ENCODE data around the gene GNG4. TPM values are rescaled to one million over a fixed set of nuclear protein-coding genes. Genes with fewer than 3 reads are reported as not detected.

GNG4 gene
- total RNA-seq, 3 donors from 2014 or later: 0.15 to 2.9 TPM; not detected in 1

DNA sequence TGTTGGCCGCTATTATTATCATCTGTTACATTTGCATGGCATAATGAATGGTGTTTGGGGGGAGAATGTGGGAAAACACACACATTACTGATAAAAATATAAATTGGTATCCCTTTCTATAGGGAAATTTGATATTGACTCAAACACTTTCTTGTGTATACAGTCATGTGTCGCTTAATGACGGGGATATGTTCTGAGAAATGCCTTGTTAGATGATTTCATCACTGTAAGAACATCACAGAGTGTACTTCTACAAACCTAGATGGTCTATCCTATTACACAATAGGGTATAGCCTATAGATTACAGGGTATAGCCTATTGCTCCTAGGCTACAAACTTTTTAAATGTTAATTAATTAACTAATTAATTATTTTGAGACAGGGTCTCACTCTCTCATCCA is 78.1 kb downstream of the GNG4 start:
- Histone ChIP-seq H3K36me3 (no peaks in the 10 kb centered on the region), H3K4me1 (no peaks in the 10 kb centered on the region), H3K27me3 (no peaks in the 10 kb centered on the region), H3K27ac (no peak overlapping the region), H3K9me3 (no peaks in the 10 kb centered on the region), H3K4me3 (no peak overlapping the region)
- TF ChIP-seq, protein P1, sequence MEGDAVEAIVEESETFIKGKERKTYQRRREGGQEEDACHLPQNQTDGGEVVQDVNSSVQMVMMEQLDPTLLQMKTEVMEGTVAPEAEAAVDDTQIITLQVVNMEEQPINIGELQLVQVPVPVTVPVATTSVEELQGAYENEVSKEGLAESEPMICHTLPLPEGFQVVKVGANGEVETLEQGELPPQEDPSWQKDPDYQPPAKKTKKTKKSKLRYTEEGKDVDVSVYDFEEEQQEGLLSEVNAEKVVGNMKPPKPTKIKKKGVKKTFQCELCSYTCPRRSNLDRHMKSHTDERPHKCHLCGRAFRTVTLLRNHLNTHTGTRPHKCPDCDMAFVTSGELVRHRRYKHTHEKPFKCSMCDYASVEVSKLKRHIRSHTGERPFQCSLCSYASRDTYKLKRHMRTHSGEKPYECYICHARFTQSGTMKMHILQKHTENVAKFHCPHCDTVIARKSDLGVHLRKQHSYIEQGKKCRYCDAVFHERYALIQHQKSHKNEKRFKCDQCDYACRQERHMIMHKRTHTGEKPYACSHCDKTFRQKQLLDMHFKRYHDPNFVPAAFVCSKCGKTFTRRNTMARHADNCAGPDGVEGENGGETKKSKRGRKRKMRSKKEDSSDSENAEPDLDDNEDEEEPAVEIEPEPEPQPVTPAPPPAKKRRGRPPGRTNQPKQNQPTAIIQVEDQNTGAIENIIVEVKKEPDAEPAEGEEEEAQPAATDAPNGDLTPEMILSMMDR (IDR thresholded peaks at IDR 0.05): no peak
- TF ChIP-seq POLR2A (IDR thresholded peaks at IDR 0.05) (no peak), POLR2AphosphoS5 (IDR thresholded peaks at IDR 0.05) (no peak)
- intact Hi-C loops (cut with DNase I; ENCODE audit: low total_unique reads): no loop called here
- DNase-seq (ENCODE audit: low spot score in 2 of 2): no peak

DNA sequence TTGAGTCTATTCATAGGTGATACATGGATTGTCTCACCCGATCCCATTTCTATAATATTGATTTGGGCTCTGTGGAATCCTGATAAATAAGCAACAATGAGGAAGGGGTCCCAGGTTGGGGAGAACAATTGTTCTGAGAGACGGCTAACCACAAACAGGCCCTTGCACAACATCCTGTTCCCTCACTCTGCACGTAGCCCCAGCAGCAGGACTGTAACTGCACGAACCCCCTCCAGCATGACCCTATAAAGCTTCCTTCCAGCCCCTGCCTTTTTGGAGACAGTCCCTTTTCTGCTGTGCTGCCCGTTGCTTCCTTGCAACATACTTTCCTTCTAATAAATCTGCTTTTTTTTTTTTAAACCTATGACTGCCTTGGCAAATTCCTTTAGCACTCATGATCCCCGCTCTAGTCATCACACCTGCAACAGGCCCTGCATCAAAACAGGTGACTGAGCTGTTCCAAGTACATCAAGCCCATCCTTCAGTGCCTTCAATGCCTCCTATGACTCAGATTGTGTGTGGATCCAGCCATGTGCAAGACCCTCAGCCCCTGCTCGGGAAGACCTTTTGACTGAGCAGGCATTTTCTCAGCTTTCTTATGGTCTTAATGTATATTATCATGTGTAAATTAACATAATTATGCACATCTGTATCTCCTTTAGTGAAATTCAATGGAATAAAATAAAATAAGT is 81.6 kb downstream of the GNG4 start:
- Histone ChIP-seq H3K27me3 (no peaks in the 10 kb centered on the region), H3K9me3 (no peaks in the 10 kb centered on the region), H3K4me1 (no peaks in the 10 kb centered on the region), H3K4me3 (no peak overlapping the region), H3K27ac (no peak overlapping the region), H3K36me3 (no peaks in the 10 kb centered on the region)
- no peak for DNase-seq (ENCODE audit: low spot score in 2 of 2)
- TF ChIP-seq, protein P1 (IDR thresholded peaks at IDR 0.05): no peak
- no peak for TF ChIP-seq POLR2A (IDR thresholded peaks at IDR 0.05)
- intact Hi-C loops (cut with DNase I; ENCODE audit: low total_unique reads): no loop called here

DNA sequence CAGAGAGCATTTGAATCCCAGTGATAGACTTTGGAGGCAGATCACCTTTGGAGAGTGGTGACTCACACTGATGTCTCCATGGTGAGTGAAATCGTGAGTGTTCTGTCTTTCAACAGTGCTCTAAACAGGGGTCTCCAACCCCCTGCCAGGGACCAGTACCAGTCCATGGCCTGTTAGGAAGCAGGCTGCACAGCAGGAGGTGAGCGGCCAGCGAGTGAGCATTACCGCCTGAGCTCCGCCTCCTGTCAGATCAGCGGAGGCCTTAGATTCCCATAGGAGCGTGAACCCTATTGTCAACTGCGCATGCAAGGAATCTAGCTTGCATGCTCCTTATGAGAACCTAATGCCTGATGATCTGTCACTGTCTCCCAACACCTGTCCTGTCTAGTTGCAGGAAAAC is 83.5 kb downstream of the GNG4 start:
- intact Hi-C loops (cut with DNase I; ENCODE audit: low total_unique reads): no loop called here
- Histone ChIP-seq H3K4me3 (no peak overlapping the region), H3K4me1 (no peaks in the 10 kb centered on the region), H3K36me3 (no peaks in the 10 kb centered on the region), H3K27ac (no peak overlapping the region), H3K27me3 (no peaks in the 10 kb centered on the region), H3K9me3 (no peaks in the 10 kb centered on the region)
- TF ChIP-seq, protein P1 (IDR thresholded peaks at IDR 0.05): no peak
- TF ChIP-seq POLR2AphosphoS5 (IDR thresholded peaks at IDR 0.05): no peak
- DNase-seq (ENCODE audit: low spot score in 2 of 2): no peak

DNA sequence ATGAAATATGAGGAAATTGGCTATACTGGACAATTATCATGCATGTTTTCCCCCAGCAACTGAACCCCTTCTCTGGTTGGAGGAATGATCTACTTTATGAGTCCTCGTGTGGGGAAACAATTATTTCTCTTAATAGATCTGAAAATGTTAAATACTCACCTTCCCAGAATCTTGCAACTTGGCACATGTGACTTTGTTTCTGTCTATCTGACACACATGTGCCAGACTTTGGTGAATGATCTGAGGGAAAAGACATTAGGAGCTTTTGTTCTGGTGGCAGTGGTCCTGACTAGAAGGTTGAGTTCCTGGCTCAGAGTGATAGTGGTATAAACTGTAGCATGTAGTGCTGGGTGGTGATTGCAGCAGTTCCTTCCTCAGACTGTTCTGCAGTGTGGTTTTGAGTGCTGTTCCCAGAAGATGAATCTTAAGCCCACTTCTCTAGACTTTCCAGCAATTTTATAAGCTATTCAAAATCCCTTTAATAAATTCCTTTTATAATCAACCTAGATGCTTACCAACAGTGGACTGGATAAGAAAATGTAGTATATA is 86.0 kb downstream of the GNG4 start:
- no peaks in the 10 kb centered on the region for H3K36me3 ChIP-seq
- H3K9me3 ChIP-seq: no peaks in the 10 kb centered on the region
- no peak for DNase-seq (ENCODE audit: low spot score in 2 of 2)
- intact Hi-C loops (cut with DNase I; ENCODE audit: low total_unique reads): no loop called here
- H3K4me3 ChIP-seq: no peak overlapping the region
- H3K27me3 ChIP-seq: no peaks in the 10 kb centered on the region
- no peak overlapping the region for H3K27ac ChIP-seq
- no peaks in the 10 kb centered on the region for H3K4me1 ChIP-seq
- TF ChIP-seq POLR2A (IDR thresholded peaks at IDR 0.05) (no peak), POLR2AphosphoS5 (IDR thresholded peaks at IDR 0.05) (no peak)
- TF ChIP-seq, protein P1 (IDR thresholded peaks at IDR 0.05): no peak

DNA sequence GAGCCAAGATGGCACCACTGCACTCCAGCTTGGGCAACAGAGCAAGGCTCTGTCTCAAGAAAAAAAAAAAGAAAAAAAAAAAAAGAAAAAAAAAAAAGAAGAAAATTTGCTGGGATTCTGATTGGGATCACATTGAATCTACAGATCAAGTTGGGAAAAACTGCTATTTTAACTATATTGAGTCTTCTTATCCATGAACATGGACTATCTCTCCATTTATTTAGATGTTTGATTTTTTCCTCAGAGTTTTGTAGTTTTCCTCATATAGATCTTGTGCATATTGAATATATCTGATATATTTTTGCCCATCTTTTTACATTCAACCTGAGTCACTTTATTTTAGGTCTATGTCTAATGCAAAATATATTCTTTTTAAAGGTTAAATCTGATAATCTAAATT is 87.0 kb downstream of the GNG4 start:
- TF ChIP-seq POLR2AphosphoS5 (IDR thresholded peaks at IDR 0.05) (no peak), POLR2A (IDR thresholded peaks at IDR 0.05) (no peak)
- TF ChIP-seq, protein P1 (IDR thresholded peaks at IDR 0.05): no peak
- Histone ChIP-seq H3K4me1 (no peaks in the 10 kb centered on the region), H3K9me3 (no peaks in the 10 kb centered on the region), H3K36me3 (no peaks in the 10 kb centered on the region), H3K27me3 (no peaks in the 10 kb centered on the region), H3K4me3 (no peak overlapping the region), H3K27ac (no peak overlapping the region)
- intact Hi-C loops (cut with DNase I; ENCODE audit: low total_unique reads): no loop called here
- DNase-seq (ENCODE audit: low spot score in 2 of 2): no peak

Measured in breast epithelium (tissue), 4 donors.